Measurements from ENCODE around the gene EREG. TPM values are rescaled to one million over a fixed set of nuclear protein-coding genes. Genes with fewer than 3 reads are reported as not detected.
A peak's percentile ranks its signal among the peaks of the same experiment; 100 is the strongest.

EREG gene, protein sequence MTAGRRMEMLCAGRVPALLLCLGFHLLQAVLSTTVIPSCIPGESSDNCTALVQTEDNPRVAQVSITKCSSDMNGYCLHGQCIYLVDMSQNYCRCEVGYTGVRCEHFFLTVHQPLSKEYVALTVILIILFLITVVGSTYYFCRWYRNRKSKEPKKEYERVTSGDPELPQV
- under 1 TPM in 1 of 4 donors, not detected in 3; 0.07 TPM for total RNA-seq

DNA sequence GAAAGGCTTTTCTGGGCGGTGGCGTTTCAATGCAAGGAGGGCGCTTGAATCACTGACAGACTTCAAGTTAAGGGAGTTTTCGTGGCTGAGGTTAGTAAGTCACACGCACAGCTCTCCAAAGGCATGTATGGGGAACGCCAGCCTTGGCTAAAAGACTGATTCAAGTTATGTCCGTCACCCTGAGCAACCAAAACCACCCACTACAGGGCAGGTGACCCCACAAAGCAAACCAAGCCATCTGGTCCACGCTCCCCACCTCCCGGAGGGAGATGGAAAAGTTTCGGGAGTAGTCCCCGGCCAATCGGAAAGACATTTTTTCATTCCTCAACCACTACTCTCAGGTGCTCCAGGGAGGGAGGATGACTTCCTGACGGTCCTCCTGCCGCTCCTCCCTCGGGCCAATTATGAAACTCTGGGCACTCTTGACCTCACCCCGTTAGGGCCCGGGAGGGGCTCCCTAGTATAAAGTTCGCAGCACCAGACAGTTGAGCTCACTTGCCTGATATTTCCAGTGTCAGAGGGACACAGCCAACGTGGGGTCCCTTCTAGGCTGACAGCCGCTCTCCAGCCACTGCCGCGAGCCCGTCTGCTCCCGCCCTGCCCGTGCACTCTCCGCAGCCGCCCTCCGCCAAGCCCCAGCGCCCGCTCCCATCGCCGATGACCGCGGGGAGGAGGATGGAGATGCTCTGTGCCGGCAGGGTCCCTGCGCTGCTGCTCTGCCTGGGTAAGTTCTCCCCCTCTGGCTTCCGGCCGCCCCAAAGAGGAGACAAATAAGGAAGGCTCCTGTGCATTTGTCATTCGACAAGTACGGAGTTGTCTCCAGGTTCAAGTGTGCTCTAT, at the start of gene EREG:
EREG (plus strand) TSS at position 494 of the 840 bp plus-strand sequence; CDS start at position 658, 164 bp downstream.
- H3K27ac ChIP-seq = no peak within 1 kb of the TSS
- H3K27me3 ChIP-seq = peaks cover 0 to 13% of the 10 kb centered on the region in 2 donors
- TF ChIP-seq POLR2A (IDR thresholded peaks at IDR 0.05) = no peak
- TF ChIP-seq, protein P1, sequence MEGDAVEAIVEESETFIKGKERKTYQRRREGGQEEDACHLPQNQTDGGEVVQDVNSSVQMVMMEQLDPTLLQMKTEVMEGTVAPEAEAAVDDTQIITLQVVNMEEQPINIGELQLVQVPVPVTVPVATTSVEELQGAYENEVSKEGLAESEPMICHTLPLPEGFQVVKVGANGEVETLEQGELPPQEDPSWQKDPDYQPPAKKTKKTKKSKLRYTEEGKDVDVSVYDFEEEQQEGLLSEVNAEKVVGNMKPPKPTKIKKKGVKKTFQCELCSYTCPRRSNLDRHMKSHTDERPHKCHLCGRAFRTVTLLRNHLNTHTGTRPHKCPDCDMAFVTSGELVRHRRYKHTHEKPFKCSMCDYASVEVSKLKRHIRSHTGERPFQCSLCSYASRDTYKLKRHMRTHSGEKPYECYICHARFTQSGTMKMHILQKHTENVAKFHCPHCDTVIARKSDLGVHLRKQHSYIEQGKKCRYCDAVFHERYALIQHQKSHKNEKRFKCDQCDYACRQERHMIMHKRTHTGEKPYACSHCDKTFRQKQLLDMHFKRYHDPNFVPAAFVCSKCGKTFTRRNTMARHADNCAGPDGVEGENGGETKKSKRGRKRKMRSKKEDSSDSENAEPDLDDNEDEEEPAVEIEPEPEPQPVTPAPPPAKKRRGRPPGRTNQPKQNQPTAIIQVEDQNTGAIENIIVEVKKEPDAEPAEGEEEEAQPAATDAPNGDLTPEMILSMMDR (IDR thresholded peaks at IDR 0.05) = no peak
- intact Hi-C loops (cut with DNase I; ENCODE audit: low total_unique reads) = no loop called here
- H3K4me1 ChIP-seq = no peaks in the 10 kb centered on the region
- no peaks in the 10 kb centered on the region for H3K36me3 ChIP-seq
- H3K9me3 ChIP-seq = no peaks in the 10 kb centered on the region
- DNase-seq = peak in 1 of 2 donors; percentile 13
- H3K4me3 ChIP-seq = no peak within 1 kb of the TSS

DNA sequence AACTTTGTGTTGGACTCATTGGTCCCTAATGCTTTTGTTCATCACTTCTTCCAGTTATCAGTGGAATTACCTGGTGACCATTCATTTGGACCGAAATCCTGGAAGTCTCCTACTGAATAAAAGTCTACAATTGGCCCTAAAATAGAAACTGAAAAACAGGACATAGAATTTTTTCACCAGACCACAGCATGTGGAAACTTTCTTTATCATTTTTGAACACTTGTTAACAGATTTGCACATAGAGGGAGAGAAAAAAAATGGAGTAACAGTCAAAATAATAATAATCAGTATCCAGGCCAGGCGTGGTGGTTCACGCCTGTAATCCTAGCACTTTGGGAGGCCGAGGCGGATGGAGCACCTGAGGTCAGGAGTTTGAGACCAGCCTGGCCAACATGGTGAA, 49.6 kb upstream of the EREG start:
- H3K9me3 ChIP-seq = no peaks in the 10 kb centered on the region
- H3K27ac ChIP-seq = no peak overlapping the region
- no peaks in the 10 kb centered on the region for H3K27me3 ChIP-seq
- no peak overlapping the region for H3K4me3 ChIP-seq
- H3K4me1 ChIP-seq = no peaks in the 10 kb centered on the region
- DNase-seq = no peak
- intact Hi-C loops (cut with DNase I; ENCODE audit: low total_unique reads) = no loop called here
- TF ChIP-seq, protein P1 (IDR thresholded peaks at IDR 0.05) = no peak
- no peak for TF ChIP-seq POLR2A (IDR thresholded peaks at IDR 0.05)
- no peaks in the 10 kb centered on the region for H3K36me3 ChIP-seq

DNA sequence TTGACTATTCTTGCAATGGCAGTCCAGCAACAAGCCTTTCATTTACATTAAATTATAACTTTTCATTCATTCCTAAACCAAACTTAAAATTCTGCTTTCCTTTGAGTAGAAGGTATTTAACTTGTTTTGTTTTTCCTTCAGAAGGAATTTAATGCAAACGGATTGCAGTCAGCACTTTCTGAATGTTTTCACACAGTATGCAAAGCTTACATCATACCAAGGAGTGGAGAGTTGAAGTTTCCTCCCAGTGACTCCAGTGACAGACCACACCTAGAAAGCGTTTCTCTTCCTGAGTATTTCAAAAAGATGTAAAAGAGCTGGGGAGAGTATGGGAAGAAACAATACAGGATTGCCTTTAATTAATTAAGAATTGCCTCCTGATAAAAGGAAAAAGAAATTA, 48.5 kb upstream of the EREG start:
- H3K4me3 ChIP-seq = no peak overlapping the region
- no peak overlapping the region for H3K27ac ChIP-seq
- H3K36me3 ChIP-seq = no peaks in the 10 kb centered on the region
- H3K27me3 ChIP-seq = no peaks in the 10 kb centered on the region
- H3K4me1 ChIP-seq = no peaks in the 10 kb centered on the region
- intact Hi-C loops (cut with DNase I; ENCODE audit: low total_unique reads) = no loop called here
- no peak for TF ChIP-seq POLR2A (IDR thresholded peaks at IDR 0.05)
- TF ChIP-seq, protein P1 (IDR thresholded peaks at IDR 0.05) = no peak
- DNase-seq = no peak
- no peaks in the 10 kb centered on the region for H3K9me3 ChIP-seq

DNA sequence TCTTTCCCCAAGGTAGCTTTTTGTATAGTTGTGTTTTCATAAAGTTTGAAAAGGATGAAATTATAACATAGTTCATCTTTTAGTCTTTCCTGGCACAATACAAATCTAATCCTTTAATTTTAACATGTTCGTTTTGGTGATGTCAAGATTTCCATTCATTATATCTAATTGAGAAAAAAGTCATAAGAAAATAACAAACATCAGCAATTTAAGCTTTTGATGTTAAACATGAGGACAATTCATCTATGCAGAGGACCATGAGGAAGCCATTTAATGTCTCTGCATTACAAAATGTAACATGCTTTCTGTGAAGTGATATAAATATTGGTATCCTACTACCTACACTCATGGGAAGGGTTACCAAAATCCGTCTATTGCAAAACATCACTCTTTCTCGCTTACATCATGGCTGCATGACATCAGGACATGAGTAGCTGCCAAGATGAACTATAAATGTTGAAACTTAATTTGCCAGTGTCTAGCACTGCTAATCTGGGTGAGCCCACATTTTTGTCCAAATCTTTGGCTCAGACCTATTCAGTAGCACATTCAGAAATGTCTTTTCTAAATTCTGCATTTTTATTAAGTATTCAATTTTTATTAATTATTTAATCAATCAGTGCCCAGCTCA, 47.2 kb upstream of the EREG start:
- intact Hi-C loops (cut with DNase I; ENCODE audit: low total_unique reads) = no loop called here
- no peak for DNase-seq
- Histone ChIP-seq H3K4me1 (no peaks in the 10 kb centered on the region), H3K27ac (no peak overlapping the region), H3K9me3 (no peaks in the 10 kb centered on the region), H3K36me3 (no peaks in the 10 kb centered on the region), H3K4me3 (no peak overlapping the region), H3K27me3 (no peaks in the 10 kb centered on the region)
- TF ChIP-seq POLR2A (IDR thresholded peaks at IDR 0.05) = no peak
- TF ChIP-seq, protein P1 (IDR thresholded peaks at IDR 0.05) = no peak

DNA sequence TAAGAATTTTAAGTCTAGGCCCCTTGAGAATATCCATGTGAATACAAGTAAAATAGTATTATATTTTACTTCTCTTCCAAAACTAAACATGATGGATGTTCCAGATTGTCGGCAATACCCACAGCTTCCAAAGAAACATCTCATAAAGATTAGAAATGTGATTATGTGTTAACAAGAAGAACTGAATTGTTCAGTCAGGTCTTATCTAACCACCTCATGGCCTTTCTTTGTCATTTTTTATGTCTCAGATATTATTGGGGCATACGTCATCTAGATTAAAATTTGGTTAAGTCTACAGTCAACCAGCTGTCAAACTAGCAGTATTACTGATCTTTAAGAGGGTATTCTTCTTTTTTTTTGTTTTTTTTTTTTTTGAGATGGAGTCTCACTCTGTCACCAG, 46.7 kb upstream of the EREG start:
- no peaks in the 10 kb centered on the region for H3K36me3 ChIP-seq
- TF ChIP-seq, protein P1 (IDR thresholded peaks at IDR 0.05) = no peak
- TF ChIP-seq POLR2A (IDR thresholded peaks at IDR 0.05) = no peak
- intact Hi-C loops (cut with DNase I; ENCODE audit: low total_unique reads) = no loop called here
- no peaks in the 10 kb centered on the region for H3K9me3 ChIP-seq
- DNase-seq = no peak
- H3K4me3 ChIP-seq = no peak overlapping the region
- no peaks in the 10 kb centered on the region for H3K27me3 ChIP-seq
- H3K4me1 ChIP-seq = no peaks in the 10 kb centered on the region
- no peak overlapping the region for H3K27ac ChIP-seq

All from uterus (tissue), 4 donors.